Epithelial cell of esophagus (primary cell): ENCODE measurements around the gene CAMKMT.

Experiments used
- DNase-seq: peaks from one replicate; pipeline ENCODE4 v3.0.0; 2010; ENCODE audit warnings: low read depth
- H3K4me3 ChIP-seq: 2 replicates; pipeline ENCODE4 v1.5.1; 2011; ENCODE audit warnings: mild to moderate bottlenecking, low read length, control low read depth
- TF ChIP-seq, protein P1 (sequence below): IDR thresholded peaks from 2 replicates; pipeline ENCODE4 v1.5.1; 2011; ENCODE audit warnings: low read depth, mild to moderate bottlenecking, low read length, control low read depth, inconsistent platforms; ENCODE audit not compliant: insufficient read depth; ENCODE audit errors: missing control alignments

Gene CAMKMT

GRCh38 chr2:44692821-44693220, 331.1 kb downstream of the CAMKMT start:
- DNase-seq = peak; percentile 63
- H3K4me3 ChIP-seq = no peak overlapping the region
- TF ChIP-seq, protein P1, sequence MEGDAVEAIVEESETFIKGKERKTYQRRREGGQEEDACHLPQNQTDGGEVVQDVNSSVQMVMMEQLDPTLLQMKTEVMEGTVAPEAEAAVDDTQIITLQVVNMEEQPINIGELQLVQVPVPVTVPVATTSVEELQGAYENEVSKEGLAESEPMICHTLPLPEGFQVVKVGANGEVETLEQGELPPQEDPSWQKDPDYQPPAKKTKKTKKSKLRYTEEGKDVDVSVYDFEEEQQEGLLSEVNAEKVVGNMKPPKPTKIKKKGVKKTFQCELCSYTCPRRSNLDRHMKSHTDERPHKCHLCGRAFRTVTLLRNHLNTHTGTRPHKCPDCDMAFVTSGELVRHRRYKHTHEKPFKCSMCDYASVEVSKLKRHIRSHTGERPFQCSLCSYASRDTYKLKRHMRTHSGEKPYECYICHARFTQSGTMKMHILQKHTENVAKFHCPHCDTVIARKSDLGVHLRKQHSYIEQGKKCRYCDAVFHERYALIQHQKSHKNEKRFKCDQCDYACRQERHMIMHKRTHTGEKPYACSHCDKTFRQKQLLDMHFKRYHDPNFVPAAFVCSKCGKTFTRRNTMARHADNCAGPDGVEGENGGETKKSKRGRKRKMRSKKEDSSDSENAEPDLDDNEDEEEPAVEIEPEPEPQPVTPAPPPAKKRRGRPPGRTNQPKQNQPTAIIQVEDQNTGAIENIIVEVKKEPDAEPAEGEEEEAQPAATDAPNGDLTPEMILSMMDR = no peak

DNA sequence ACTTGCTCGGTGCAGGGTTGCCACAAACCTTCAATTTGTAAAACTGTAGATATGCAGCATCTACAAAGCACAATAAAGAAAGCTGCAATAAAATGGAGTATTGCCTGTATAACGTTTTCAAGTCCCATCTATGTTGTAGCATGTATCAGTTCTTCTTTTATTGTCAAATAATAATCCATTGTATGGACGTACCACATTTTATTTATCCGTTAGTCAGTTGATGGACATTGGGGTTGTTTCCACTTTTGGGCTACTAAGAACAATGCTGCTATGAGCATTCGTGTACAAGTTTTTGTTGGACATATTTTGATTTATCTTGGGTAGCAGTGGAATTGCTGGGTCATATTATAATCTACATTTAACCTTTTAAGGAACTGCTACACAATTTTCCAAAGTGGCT, 339.1 kb downstream of the CAMKMT start:
- no peak overlapping the region for H3K4me3 ChIP-seq
- DNase-seq = no peak
- TF ChIP-seq, protein P1 = no peak

DNA sequence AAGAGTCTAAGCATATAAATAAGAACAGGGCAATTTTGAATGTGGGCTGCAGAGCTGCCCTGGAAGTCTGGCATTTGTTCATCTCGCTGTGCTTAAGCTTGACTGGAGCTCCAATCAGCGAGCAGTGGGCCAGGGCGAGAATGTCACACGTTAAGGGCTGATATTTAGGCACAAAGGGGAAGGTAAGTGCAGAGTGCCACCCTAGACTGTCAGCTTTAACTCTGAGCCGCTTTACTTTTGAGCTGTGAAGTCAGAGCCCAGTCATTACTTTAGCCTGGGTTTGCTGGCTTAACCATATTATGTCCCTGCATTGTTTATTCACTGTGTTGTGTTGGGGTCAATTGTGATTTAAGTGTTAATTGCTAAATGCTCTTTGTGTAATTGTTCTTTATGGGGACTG, 343.6 kb downstream of the CAMKMT start:
- TF ChIP-seq, protein P1 = no peak
- no peak for DNase-seq
- H3K4me3 ChIP-seq = no peak overlapping the region

- no peak overlapping the region for H3K4me3 ChIP-seq
- no peak for DNase-seq
- TF ChIP-seq, protein P1 = no peak
Observed at GRCh38 chr2:44705876-44706480, 344.2 kb downstream of the CAMKMT start.

DNA sequence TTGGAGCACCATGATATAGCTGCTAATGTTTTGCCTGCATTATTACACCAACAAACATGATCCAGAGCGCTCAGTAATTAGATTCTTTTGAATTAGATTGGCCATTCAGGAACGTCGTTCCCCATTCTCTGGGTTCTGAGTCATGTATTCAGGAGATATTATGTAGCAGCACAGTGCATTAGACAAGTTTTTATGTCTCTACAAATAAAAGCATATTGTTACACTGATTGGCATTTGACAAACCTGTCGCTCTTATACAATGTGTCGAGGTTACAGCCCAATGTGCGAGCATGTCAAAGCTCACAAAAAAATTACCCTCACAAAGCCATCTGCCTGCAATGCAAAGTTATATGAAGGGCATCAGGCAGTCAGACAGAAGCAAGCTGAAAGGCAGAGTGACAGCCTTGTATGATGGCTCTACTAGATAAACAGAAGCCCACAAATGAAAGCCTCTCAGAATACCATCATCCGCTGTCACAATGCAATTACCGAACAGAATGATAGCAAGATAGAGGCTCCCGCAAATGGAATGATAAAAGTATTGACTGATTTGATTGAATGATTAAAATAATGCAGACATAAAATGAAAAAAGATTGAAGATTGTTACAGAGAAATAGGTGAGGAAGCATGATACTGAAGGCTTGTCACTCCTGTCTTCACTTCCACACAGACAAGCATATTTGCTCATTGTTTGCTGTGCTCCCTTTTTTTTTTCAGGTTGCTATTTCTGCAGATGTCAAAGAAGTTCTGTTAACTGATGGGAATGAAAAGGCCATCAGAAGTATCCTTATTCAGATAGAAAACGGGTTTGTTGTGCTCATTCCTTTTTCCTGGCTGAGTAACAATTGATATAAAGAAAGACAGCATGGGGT, 345.2 kb downstream of the CAMKMT start:
- TF ChIP-seq, protein P1 = no peak
- DNase-seq = no peak
- no peak overlapping the region for H3K4me3 ChIP-seq

DNA sequence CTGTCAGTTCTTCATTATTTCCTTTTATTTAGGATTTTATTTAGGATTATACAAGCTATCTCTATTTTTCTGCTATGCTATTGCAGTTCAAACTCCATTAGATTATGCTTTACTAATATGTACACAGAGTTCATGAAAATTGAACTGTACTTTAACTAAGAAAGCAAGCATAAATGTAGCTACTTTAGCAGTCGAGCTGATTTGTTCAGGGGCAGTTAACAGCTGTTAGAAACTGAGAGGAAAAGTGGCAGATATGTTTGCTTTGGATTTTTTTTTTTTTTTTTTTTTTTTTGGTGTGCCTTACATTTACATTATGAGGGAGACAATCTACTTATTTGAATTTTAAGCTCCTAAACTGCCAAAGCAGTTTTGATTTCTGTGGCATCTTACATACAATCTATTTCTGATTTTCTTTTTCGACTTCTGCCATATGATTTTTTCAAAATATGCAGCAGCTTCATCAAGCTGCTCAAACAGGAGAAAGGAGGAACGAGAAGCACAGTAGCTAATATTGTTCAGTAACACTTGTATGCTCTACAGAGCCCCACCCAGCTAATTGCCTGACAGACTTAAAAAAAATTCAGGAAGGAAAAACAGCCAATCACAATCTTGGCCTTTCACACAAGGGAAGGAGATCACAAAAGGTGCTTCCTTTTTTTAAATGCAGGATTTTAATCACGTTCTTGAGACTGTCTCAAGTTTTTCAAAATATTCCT, 346.4 kb downstream of the CAMKMT start:
- TF ChIP-seq, protein P1 = no peak
- peak; percentile 48 for DNase-seq
- no peak overlapping the region for H3K4me3 ChIP-seq
